ENCODE data around the gene CIAO2A. TPM values are rescaled to one million over a fixed set of nuclear protein-coding genes. Genes with fewer than 3 reads are reported as not detected.
"Not testable (repeated sequence)": the region's sequence is repeated elsewhere in the genome, so short reads cannot be mapped to it uniquely, and the experiment has no call there.

CIAO2A gene
- polyA plus RNA-seq, 4 donors: 117 to 259 (median 171) TPM

GRCh38 chr15:64095431-64095794 lies 1.8 kb upstream of the CIAO2A start:
- no peaks in the 10 kb centered on the region for H3K27me3 ChIP-seq (ENCODE audit: control insufficient read depth in 3 of 3, insufficient read depth in 3 of 3, low read length in 3 of 3)
- H3K4me3 ChIP-seq (ENCODE audit: low read depth in 1 of 3, low read length in 3 of 3): peak overlapping the region; percentile 2 to 92 (median 83)
- H3K36me3 ChIP-seq (ENCODE audit: control insufficient read depth in 3 of 3, insufficient read depth in 2 of 3, low read depth in 1 of 3, low read length in 3 of 3): peaks cover 0 to 3% (median 0%) of the 10 kb centered on the region in 3 donors
- H3K9me3 ChIP-seq (ENCODE audit: control insufficient read depth in 2 of 2, insufficient read depth in 1 of 2, low read depth in 1 of 2, low read length in 1 of 2): no peaks in the 10 kb centered on the region
- 25 to 33% (median 26%) methylated on average over 4 of the region's 4 CpGs for WGBS, 3 donors
- H3K27ac ChIP-seq (ENCODE audit: low read depth in 1 of 3, low read length in 2 of 3): peak overlapping the region in 2 of 3 donors; percentile 59 to 86
- peaks cover 5 to 26% (median 7%) of the 10 kb centered on the region in 3 donors for H3K4me1 ChIP-seq (ENCODE audit: control insufficient read depth in 3 of 3, insufficient read depth in 2 of 3, low read depth in 1 of 3, low read length in 2 of 3)
- FAIRE-seq (no peak), DNase-seq (no peak)

- FAIRE-seq: no peak
- H3K9me3 ChIP-seq (ENCODE audit: control insufficient read depth in 2 of 2, insufficient read depth in 1 of 2, low read depth in 1 of 2, low read length in 1 of 2): no peaks in the 10 kb centered on the region
- peaks cover 4 to 11% (median 7%) of the 10 kb centered on the region in 3 donors for H3K36me3 ChIP-seq (ENCODE audit: control insufficient read depth in 3 of 3, insufficient read depth in 2 of 3, low read depth in 1 of 3, low read length in 3 of 3)
- peak overlapping the region; percentile 85 to 92 (median 89) for H3K27ac ChIP-seq (ENCODE audit: low read depth in 1 of 3, low read length in 2 of 3)
- peak; percentile 65 to 76 for DNase-seq
- peak overlapping the region; percentile 70 to 82 (median 81) for H3K4me3 ChIP-seq (ENCODE audit: low read depth in 1 of 3, low read length in 3 of 3)
- WGBS, 3 donors: 1 to 4% (median 2%) methylated on average over 22 of the region's 22 CpGs
- no peaks in the 10 kb centered on the region for H3K27me3 ChIP-seq (ENCODE audit: control insufficient read depth in 3 of 3, insufficient read depth in 3 of 3, low read length in 3 of 3)
- H3K4me1 ChIP-seq (ENCODE audit: control insufficient read depth in 3 of 3, insufficient read depth in 2 of 3, low read depth in 1 of 3, low read length in 2 of 3): peaks cover 5 to 26% (median 7%) of the 10 kb centered on the region in 3 donors
Observed at GRCh38 chr15:64092864-64093626, 593 bp downstream of the CIAO2A start.

- Histone ChIP-seq H3K9me3 (ENCODE audit: control insufficient read depth in 2 of 2, insufficient read depth in 1 of 2, low read depth in 1 of 2, low read length in 1 of 2) (no peaks in the 10 kb centered on the region), H3K27ac (ENCODE audit: low read depth in 1 of 3, low read length in 2 of 3) (peak overlapping the region; percentile 71 to 89 (median 71)), H3K27me3 (ENCODE audit: control insufficient read depth in 3 of 3, insufficient read depth in 3 of 3, low read length in 3 of 3) (no peaks in the 10 kb centered on the region), H3K4me3 (ENCODE audit: low read depth in 1 of 3, low read length in 3 of 3) (peak overlapping the region in 1 of 3 donors; percentile 28), H3K4me1 (ENCODE audit: control insufficient read depth in 3 of 3, insufficient read depth in 2 of 3, low read depth in 1 of 3, low read length in 2 of 3) (peaks cover 4 to 20% (median 6%) of the 10 kb centered on the region in 3 donors), H3K36me3 (ENCODE audit: control insufficient read depth in 3 of 3, insufficient read depth in 2 of 3, low read depth in 1 of 3, low read length in 3 of 3) (peaks cover 4 to 16% (median 8%) of the 10 kb centered on the region in 3 donors)
- peak; percentile 38 to 48 for DNase-seq
- FAIRE-seq: no peak
Observed at GRCh38 chr15:64092075-64092820, 1.4 kb downstream of the CIAO2A start.

GRCh38 chr15:64090527-64090926 lies 3.1 kb downstream of the CIAO2A start:
- DNase-seq: no peak
- Histone ChIP-seq H3K4me3 (ENCODE audit: low read depth in 1 of 3, low read length in 3 of 3) (no peak overlapping the region), H3K4me1 (ENCODE audit: control insufficient read depth in 3 of 3, insufficient read depth in 2 of 3, low read depth in 1 of 3, low read length in 2 of 3) (peaks cover 3 to 20% (median 6%) of the 10 kb centered on the region in 3 donors), H3K9me3 (ENCODE audit: control insufficient read depth in 2 of 2, insufficient read depth in 1 of 2, low read depth in 1 of 2, low read length in 1 of 2) (no peaks in the 10 kb centered on the region), H3K27ac (ENCODE audit: low read depth in 1 of 3, low read length in 2 of 3) (no peak overlapping the region), H3K27me3 (ENCODE audit: control insufficient read depth in 3 of 3, insufficient read depth in 3 of 3, low read length in 3 of 3) (no peaks in the 10 kb centered on the region), H3K36me3 (ENCODE audit: control insufficient read depth in 3 of 3, insufficient read depth in 2 of 3, low read depth in 1 of 3, low read length in 3 of 3) (peaks cover 4 to 24% (median 8%) of the 10 kb centered on the region in 3 donors)
- FAIRE-seq: no peak
- 71 to 80% (median 78%) methylated on average over 3 of the region's 3 CpGs for WGBS, 3 donors

GRCh38 chr15:64089543-64090280 lies 3.9 kb downstream of the CIAO2A start:
- 76 to 84% (median 79%) methylated on average over 12 of the region's 12 CpGs for WGBS, 3 donors
- Histone ChIP-seq H3K27ac (ENCODE audit: low read depth in 1 of 3, low read length in 2 of 3) (peak overlapping the region in 1 of 3 donors; percentile 23), H3K4me1 (ENCODE audit: control insufficient read depth in 3 of 3, insufficient read depth in 2 of 3, low read depth in 1 of 3, low read length in 2 of 3) (peaks cover 0 to 11% (median 3%) of the 10 kb centered on the region in 3 donors), H3K9me3 (ENCODE audit: control insufficient read depth in 2 of 2, insufficient read depth in 1 of 2, low read depth in 1 of 2, low read length in 1 of 2) (no peaks in the 10 kb centered on the region), H3K27me3 (ENCODE audit: control insufficient read depth in 3 of 3, insufficient read depth in 3 of 3, low read length in 3 of 3) (no peaks in the 10 kb centered on the region), H3K4me3 (ENCODE audit: low read depth in 1 of 3, low read length in 3 of 3) (no peak overlapping the region), H3K36me3 (ENCODE audit: control insufficient read depth in 3 of 3, insufficient read depth in 2 of 3, low read depth in 1 of 3, low read length in 3 of 3) (peaks cover 4 to 29% (median 8%) of the 10 kb centered on the region in 3 donors)
- FAIRE-seq (no peak), DNase-seq (no peak)

- no peaks in the 10 kb centered on the region for H3K4me1 ChIP-seq (ENCODE audit: control insufficient read depth in 3 of 3, insufficient read depth in 2 of 3, low read depth in 1 of 3, low read length in 2 of 3)
- H3K4me3 ChIP-seq (ENCODE audit: low read depth in 1 of 3, low read length in 3 of 3): no peak overlapping the region
- 80 to 84% (median 82%) methylated on average over 3 of the region's 3 CpGs for WGBS, 3 donors
- no peaks in the 10 kb centered on the region for H3K27me3 ChIP-seq (ENCODE audit: control insufficient read depth in 3 of 3, insufficient read depth in 3 of 3, low read length in 3 of 3)
- peaks cover 7 to 49% (median 9%) of the 10 kb centered on the region in 3 donors for H3K36me3 ChIP-seq (ENCODE audit: control insufficient read depth in 3 of 3, insufficient read depth in 2 of 3, low read depth in 1 of 3, low read length in 3 of 3)
- H3K27ac ChIP-seq (ENCODE audit: low read depth in 1 of 3, low read length in 2 of 3): no peak overlapping the region
- FAIRE-seq (no peak), DNase-seq (no peak)
- H3K9me3 ChIP-seq (ENCODE audit: control insufficient read depth in 2 of 2, insufficient read depth in 1 of 2, low read depth in 1 of 2, low read length in 1 of 2): no peaks in the 10 kb centered on the region
Observed at GRCh38 chr15:64082757-64083156, 10.9 kb downstream of the CIAO2A start.

- not testable (repeated sequence) for DNase-seq; H3K4me3 ChIP-seq (ENCODE audit: low read depth in 1 of 3, low read length in 3 of 3); FAIRE-seq; H3K9me3 ChIP-seq (ENCODE audit: control insufficient read depth in 2 of 2, insufficient read depth in 1 of 2, low read depth in 1 of 2, low read length in 1 of 2); H3K27ac ChIP-seq (ENCODE audit: low read depth in 1 of 3, low read length in 2 of 3); H3K27me3 ChIP-seq (ENCODE audit: control insufficient read depth in 3 of 3, insufficient read depth in 3 of 3, low read length in 3 of 3)
- peaks cover 0 to 27% (median 3%) of the 10 kb centered on the region in 3 donors for H3K4me1 ChIP-seq (ENCODE audit: control insufficient read depth in 3 of 3, insufficient read depth in 2 of 3, low read depth in 1 of 3, low read length in 2 of 3)
- WGBS, 3 donors: 94 to 100% (median 97%) methylated on average over 2 of the region's 2 CpGs
- peaks cover 2 to 22% (median 12%) of the 10 kb centered on the region in 3 donors for H3K36me3 ChIP-seq (ENCODE audit: control insufficient read depth in 3 of 3, insufficient read depth in 2 of 3, low read depth in 1 of 3, low read length in 3 of 3)
Observed at GRCh38 chr15:64073496-64073895, 20.1 kb downstream of the CIAO2A start.

GRCh38 chr15:64072812-64073211 lies 20.8 kb downstream of the CIAO2A start:
- Histone ChIP-seq H3K36me3 (ENCODE audit: control insufficient read depth in 3 of 3, insufficient read depth in 2 of 3, low read depth in 1 of 3, low read length in 3 of 3) (peaks cover 2 to 20% (median 12%) of the 10 kb centered on the region in 3 donors), H3K9me3 (ENCODE audit: control insufficient read depth in 2 of 2, insufficient read depth in 1 of 2, low read depth in 1 of 2, low read length in 1 of 2) (no peaks in the 10 kb centered on the region), H3K27me3 (ENCODE audit: control insufficient read depth in 3 of 3, insufficient read depth in 3 of 3, low read length in 3 of 3) (no peaks in the 10 kb centered on the region), H3K4me1 (ENCODE audit: control insufficient read depth in 3 of 3, insufficient read depth in 2 of 3, low read depth in 1 of 3, low read length in 2 of 3) (peaks cover 0 to 27% (median 3%) of the 10 kb centered on the region in 3 donors), H3K27ac (ENCODE audit: low read depth in 1 of 3, low read length in 2 of 3) (peak overlapping the region in 1 of 3 donors; percentile 42), H3K4me3 (ENCODE audit: low read depth in 1 of 3, low read length in 3 of 3) (no peak overlapping the region)
- FAIRE-seq (no peak), DNase-seq (no peak)
- 84 to 88% (median 88%) methylated on average over 2 of the region's 2 CpGs for WGBS, 3 donors

All from small intestine (tissue), 7 donors.